Neural progenitor cell (in vitro differentiated cells): ENCODE measurements around the gene FAM240B.

ENCODE experiments used
- EZH2phosphoT487 ChIP-seq: fragments of 200-600 bp; sonication (generic); IDR thresholded peaks from 2 replicates; pipeline ENCODE4 v1.6.1; 2017; ENCODE audit warnings: antibody characterized with exemption
- TF ChIP-seq, protein P1 (sequence below): fragments of 200-600 bp; sonication (generic); IDR thresholded peaks from 2 replicates; pipeline ENCODE4 v1.5.1; 2017; ENCODE audit warnings: antibody characterized with exemption, mild to moderate bottlenecking

DNA sequence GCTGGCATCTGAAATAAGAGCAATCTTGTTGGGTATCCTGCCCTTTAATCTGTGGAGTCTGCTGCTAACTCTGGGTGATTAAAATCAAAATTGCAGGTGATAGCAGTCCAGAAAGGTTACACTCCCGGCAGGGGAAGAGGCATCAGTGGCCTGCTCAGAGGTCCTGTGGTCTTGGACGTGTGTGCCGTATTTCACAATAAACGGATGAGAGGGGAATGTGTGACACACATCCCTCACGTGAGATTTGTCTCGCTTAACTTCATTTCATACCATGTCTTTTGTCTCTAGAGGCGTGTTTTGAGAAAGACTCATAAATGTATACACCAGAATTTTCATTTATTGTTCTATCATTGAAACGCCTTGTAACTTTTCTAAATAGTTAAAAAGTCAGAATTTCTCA, 36.6 kb downstream of the FAM240B start:
- TF ChIP-seq, protein P1, sequence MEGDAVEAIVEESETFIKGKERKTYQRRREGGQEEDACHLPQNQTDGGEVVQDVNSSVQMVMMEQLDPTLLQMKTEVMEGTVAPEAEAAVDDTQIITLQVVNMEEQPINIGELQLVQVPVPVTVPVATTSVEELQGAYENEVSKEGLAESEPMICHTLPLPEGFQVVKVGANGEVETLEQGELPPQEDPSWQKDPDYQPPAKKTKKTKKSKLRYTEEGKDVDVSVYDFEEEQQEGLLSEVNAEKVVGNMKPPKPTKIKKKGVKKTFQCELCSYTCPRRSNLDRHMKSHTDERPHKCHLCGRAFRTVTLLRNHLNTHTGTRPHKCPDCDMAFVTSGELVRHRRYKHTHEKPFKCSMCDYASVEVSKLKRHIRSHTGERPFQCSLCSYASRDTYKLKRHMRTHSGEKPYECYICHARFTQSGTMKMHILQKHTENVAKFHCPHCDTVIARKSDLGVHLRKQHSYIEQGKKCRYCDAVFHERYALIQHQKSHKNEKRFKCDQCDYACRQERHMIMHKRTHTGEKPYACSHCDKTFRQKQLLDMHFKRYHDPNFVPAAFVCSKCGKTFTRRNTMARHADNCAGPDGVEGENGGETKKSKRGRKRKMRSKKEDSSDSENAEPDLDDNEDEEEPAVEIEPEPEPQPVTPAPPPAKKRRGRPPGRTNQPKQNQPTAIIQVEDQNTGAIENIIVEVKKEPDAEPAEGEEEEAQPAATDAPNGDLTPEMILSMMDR, result no peak
- no peak for TF ChIP-seq EZH2phosphoT487
